GM12872 (cell line): ENCODE measurements around the gene GNB1.

Experiments used
- CTCF ChIP-seq: IDR thresholded peaks from 3 replicates; pipeline ENCODE4 v1.5.1; 2011; ENCODE audit warnings: low read depth, mild to moderate bottlenecking, low read length, moderate library complexity; ENCODE audit not compliant: insufficient read depth

GNB1 gene

GRCh38 chr1:1900883-1901640 is 10.2 kb upstream of the GNB1 start:
- TF ChIP-seq CTCF = no peak

GRCh38 chr1:1899967-1900327 is 9.1 kb upstream of the GNB1 start:
- TF ChIP-seq CTCF = no peak

GRCh38 chr1:1899266-1899966 is 8.5 kb upstream of the GNB1 start:
- peak; percentile 60 for TF ChIP-seq CTCF

GRCh38 chr1:1898246-1898933 is 7.5 kb upstream of the GNB1 start:
- no peak for TF ChIP-seq CTCF

GRCh38 chr1:1895456-1896336 is 4.8 kb upstream of the GNB1 start:
- TF ChIP-seq CTCF = no peak

GRCh38 chr1:1895060-1895418 is 4.2 kb upstream of the GNB1 start:
- no peak for TF ChIP-seq CTCF
